Cardiac muscle cell (in vitro differentiated cells and primary cell): ENCODE data around the gene RNF220. TPM values are rescaled to one million over a fixed set of nuclear protein-coding genes. Genes with fewer than 3 reads are reported as not detected.

Source experiments
- DNase-seq, 2 donors: peaks; one replicate each; pipeline versions ENCODE4 v3.0.0 to v3.0.0-alpha.2; 2010 to 2017; ENCODE audit warnings: low read depth in 1 of 2, low spot score in 1 of 2
- H3K27ac ChIP-seq: fragments of 200-600 bp; sonication (generic); 2 replicates; pipeline ENCODE4 v1.5.1; 2016
- H3K27me3 ChIP-seq: fragments of 200-600 bp; sonication (generic); 2 replicates; pipeline ENCODE4 v1.6.0; 2016; ENCODE audit warnings: control low read depth
- H3K36me3 ChIP-seq: fragments of 200-600 bp; sonication (generic); 2 replicates; pipeline ENCODE4 v1.5.1; 2016; ENCODE audit warnings: control low read depth
- H3K4me1 ChIP-seq: fragments of 200-600 bp; sonication (generic); 2 replicates; pipeline ENCODE4 v1.8.1; 2017; ENCODE audit warnings: low read depth, mild to moderate bottlenecking, mixed run types
- H3K4me3 ChIP-seq: fragments of 200-600 bp; sonication (generic); 2 replicates; pipeline ENCODE4 v1.5.1; 2016; ENCODE audit warnings: mild to moderate bottlenecking
- H3K9me3 ChIP-seq: fragments of 200-600 bp; sonication (generic); 2 replicates; pipeline ENCODE4 v1.5.1; 2017; ENCODE audit warnings: low read depth, mild to moderate bottlenecking, control low read depth
- polyA plus RNA-seq: library from polyadenylated mRNA; unstranded; fragments of >200 nt; fragmentation: Nextera tagmentation; extraction: Ambion mirVana; gene quantifications from 2 replicates; pipeline ENCODE4 v1.2.1, GENCODE V29; 2016
- total RNA-seq: library from RNA; depleted of rRNA; stranded (reverse); fragments of >200 nt; gene quantifications from 2 replicates; pipeline ENCODE4 v1.2.3, GENCODE V29; 2016
- TF ChIP-seq, protein P1 (sequence below): IDR thresholded peaks from 2 replicates; pipeline ENCODE4 v1.5.1; 2012; ENCODE audit warnings: low read depth, mild to moderate bottlenecking, low read length

The RNF220 gene
- total and polyA plus RNA-seq, 2 experiments from 2014 or later, result 57.6 to 142 TPM

DNA sequence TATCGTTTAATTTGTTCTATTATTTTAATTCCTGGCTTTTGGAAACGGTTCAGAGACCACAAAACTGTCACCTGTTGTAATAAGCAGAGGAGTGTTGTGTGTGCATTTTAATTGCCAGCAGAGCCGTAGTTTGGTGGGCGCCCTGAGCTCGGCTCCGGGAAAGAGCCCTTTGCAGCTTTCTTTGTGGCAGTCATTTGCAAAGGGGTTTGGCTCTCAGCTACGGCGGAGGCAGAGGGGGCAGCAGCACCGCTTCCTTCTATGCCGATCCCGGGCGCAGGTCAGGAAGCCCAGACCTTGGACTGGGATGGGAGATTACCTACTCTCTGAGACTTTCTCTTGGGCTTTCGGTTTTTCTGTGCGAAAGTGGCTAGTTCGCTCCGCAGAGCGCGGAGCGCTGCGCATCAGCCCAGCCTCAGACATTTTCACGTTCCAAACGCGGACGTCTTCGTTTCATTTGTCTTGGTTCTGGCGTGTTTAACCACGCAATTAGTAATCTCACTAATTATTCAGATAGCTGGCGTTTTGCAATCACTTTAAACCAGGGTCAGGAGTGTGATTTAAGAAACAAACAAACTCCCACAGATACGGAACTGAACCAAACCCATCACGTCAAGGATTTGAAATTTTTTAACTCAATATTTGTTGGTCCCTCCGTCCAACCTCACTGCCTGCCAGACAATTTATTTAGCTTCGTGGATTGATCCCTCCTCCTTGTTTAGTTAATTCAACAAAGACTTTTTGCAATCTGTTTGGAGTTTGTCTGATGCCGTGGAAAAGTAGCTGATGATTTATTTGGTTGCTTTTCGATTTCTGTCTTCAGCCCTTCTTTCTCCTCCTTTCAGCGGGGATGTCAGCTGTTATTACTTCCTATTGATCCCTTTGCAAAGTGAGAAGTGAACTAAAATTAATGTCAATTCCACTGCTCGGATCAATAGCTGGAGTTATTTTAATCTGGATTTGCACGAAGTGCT, 3.9 kb downstream of the RNF220 start:
- DNase-seq, result peak; percentile 16 to 54
- no peaks in the 10 kb centered on the region for H3K9me3 ChIP-seq
- TF ChIP-seq, protein P1, sequence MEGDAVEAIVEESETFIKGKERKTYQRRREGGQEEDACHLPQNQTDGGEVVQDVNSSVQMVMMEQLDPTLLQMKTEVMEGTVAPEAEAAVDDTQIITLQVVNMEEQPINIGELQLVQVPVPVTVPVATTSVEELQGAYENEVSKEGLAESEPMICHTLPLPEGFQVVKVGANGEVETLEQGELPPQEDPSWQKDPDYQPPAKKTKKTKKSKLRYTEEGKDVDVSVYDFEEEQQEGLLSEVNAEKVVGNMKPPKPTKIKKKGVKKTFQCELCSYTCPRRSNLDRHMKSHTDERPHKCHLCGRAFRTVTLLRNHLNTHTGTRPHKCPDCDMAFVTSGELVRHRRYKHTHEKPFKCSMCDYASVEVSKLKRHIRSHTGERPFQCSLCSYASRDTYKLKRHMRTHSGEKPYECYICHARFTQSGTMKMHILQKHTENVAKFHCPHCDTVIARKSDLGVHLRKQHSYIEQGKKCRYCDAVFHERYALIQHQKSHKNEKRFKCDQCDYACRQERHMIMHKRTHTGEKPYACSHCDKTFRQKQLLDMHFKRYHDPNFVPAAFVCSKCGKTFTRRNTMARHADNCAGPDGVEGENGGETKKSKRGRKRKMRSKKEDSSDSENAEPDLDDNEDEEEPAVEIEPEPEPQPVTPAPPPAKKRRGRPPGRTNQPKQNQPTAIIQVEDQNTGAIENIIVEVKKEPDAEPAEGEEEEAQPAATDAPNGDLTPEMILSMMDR, result no peak
- no peaks in the 10 kb centered on the region for H3K36me3 ChIP-seq
- peaks cover 74% of the 10 kb centered on the region for H3K27me3 ChIP-seq
- no peak overlapping the region for H3K27ac ChIP-seq
- peak overlapping the region; percentile 9 for H3K4me3 ChIP-seq
- peaks cover 21% of the 10 kb centered on the region for H3K4me1 ChIP-seq

- peaks cover 18% of the 10 kb centered on the region for H3K4me1 ChIP-seq
- TF ChIP-seq, protein P1, result no peak
- DNase-seq, result no peak
- no peak overlapping the region for H3K27ac ChIP-seq
- H3K36me3 ChIP-seq, result no peaks in the 10 kb centered on the region
- H3K4me3 ChIP-seq, result no peak overlapping the region
- H3K27me3 ChIP-seq, result peaks cover 82% of the 10 kb centered on the region
- H3K9me3 ChIP-seq, result no peaks in the 10 kb centered on the region
Observed at GRCh38 chr1:44409757-44410156, 4.7 kb downstream of the RNF220 start.

- peaks cover 87% of the 10 kb centered on the region for H3K27me3 ChIP-seq
- H3K36me3 ChIP-seq, result no peaks in the 10 kb centered on the region
- TF ChIP-seq, protein P1, result no peak
- H3K9me3 ChIP-seq, result no peaks in the 10 kb centered on the region
- H3K4me3 ChIP-seq, result no peak overlapping the region
- peak in 1 of 2 donors; percentile 42 for DNase-seq
- no peak overlapping the region for H3K27ac ChIP-seq
- peaks cover 9% of the 10 kb centered on the region for H3K4me1 ChIP-seq
Observed at GRCh38 chr1:44411861-44412260, 6.8 kb downstream of the RNF220 start.

DNA sequence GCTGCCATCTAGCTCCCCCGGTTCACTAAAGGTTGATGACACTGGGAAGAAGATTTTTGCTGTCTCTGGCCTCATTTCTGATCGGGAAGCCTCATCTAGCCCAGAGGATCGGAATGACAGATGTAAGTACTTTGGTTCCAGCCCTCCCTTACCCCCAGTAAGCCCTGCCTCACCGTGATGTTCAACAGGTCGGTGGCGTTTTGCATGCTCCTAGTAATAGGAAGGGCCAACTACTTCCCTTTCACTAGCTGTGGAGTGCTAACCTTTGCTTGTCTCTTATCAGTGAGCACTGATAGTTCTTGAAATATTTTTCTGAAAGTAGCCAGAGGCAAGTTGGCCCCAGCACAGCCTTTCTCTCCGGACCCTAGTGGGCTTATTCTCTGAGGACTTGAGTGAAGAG, 7.5 kb downstream of the RNF220 start:
- H3K27me3 ChIP-seq, result peaks cover 87% of the 10 kb centered on the region
- no peaks in the 10 kb centered on the region for H3K9me3 ChIP-seq
- H3K36me3 ChIP-seq, result no peaks in the 10 kb centered on the region
- DNase-seq, result peak in 1 of 2 donors; percentile 28
- no peak overlapping the region for H3K27ac ChIP-seq
- peaks cover 7% of the 10 kb centered on the region for H3K4me1 ChIP-seq
- H3K4me3 ChIP-seq, result no peak overlapping the region
- TF ChIP-seq, protein P1, result no peak

DNA sequence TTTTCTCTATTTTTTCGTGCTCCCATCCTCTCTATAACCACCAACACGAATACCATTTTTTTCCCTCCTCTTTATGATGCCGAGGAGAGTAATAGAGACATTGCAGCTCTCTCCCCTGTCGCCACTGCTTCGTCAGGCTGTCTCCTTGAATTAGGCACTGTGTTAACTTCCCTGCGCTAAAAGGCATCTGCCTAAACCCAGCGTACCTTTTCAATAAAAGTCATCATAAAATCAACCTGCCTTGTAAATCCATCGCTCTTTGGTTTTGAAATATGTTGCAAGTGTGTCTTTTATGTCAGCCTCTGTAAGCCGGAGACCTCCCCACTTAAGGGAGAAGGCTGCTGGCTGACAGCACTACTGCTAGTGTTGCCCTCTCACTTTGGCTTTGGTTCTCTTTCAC, 8.7 kb downstream of the RNF220 start:
- H3K27ac ChIP-seq, result no peak overlapping the region
- peaks cover 87% of the 10 kb centered on the region for H3K27me3 ChIP-seq
- no peaks in the 10 kb centered on the region for H3K36me3 ChIP-seq
- no peak for DNase-seq
- H3K9me3 ChIP-seq, result no peaks in the 10 kb centered on the region
- H3K4me3 ChIP-seq, result no peak overlapping the region
- TF ChIP-seq, protein P1, result no peak
- peaks cover 7% of the 10 kb centered on the region for H3K4me1 ChIP-seq
